GM12891 (cell line): ENCODE results near the gene EIF2B5.

Experiments used
- POLR2A ChIP-seq: IDR thresholded peaks from 2 replicates; pipeline ENCODE4 v1.6.1; 2011; ENCODE audit warnings: low read depth, low read length, control low read depth
- POLR2AphosphoS5 ChIP-seq: IDR thresholded peaks from 2 replicates; pipeline ENCODE4 v1.6.1; 2011; ENCODE audit warnings: low read depth, low read length, control low read depth
- TAF1 ChIP-seq: IDR thresholded peaks from 2 replicates; pipeline ENCODE4 v1.6.1; 2011; ENCODE audit warnings: low read depth, low read length, control low read depth

DNA sequence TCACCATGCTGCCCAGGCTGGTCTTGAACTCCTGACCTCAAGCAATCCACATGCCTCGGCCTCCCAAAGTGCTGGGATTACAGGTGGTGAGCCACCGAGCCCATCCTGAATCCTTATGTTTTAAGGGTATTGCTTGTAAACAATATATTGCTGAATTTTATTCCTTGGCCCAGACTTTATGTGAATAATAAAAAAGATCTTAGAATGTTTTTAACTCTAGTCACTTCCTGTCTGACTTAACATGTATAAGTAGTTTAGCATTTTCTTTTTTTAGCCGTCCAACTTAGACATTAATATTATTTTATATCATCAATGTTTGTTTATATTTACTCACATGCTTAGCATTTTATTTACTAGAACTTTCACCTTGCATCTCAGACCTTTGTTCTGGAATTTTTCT, 9.2 kb upstream of the EIF2B5 start:
- TF ChIP-seq TAF1: no peak
- TF ChIP-seq POLR2A: no peak
- no peak for TF ChIP-seq POLR2AphosphoS5
